HG03520 (cell line): ENCODE data around the gene SHANK3.

Experiments
- ATAC-seq: cut with Tn5 transposase; IDR thresholded peaks from one replicate; pipeline ENCODE4 v1.9.1; 2021; ENCODE audit warnings: mild to moderate bottlenecking, moderate library complexity; ENCODE audit not compliant: unreplicated experiment

The SHANK3 gene

DNA sequence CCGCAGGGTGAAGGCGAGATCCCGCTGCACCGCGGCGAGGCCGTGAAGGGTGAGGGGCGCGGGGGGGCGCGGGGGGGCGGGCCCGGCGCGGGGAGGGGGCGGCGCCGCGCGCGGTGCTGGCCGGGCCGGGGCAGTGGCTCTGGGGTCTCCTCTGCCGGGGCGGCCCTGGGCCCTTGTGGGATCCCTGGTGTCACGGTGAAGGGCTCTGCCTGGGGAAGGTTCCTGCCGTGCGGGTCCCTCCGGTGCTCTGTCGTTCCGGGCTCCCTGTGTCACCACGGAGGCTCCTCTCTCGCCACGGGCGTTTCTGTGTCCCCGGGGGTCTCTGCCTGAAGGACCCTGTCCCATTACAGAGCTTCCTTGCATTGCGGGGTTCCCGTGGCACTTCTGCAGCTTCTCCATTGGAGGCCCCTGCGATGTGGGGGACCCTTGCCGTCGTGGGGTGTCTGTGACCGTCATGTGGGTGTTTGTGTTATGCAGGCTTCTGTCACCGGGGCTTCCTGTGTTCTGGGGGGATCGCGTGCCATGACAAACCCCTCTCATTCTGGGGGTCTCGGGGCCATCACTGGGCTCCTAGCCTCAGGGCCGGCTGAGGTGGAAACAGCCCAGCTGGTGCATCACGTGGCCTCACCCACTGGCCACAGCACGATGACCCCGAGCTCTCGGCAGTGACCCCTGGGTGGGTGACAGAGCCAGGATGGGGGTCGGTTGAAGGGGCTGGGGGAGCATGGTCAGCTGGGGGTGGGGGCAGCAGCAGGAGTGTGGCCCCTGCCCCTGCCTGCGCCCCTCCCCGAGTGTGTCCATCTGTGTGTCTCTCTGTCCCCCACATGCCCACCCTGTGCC is 25.3 kb downstream of the SHANK3 start:
- ATAC-seq: no peak

DNA sequence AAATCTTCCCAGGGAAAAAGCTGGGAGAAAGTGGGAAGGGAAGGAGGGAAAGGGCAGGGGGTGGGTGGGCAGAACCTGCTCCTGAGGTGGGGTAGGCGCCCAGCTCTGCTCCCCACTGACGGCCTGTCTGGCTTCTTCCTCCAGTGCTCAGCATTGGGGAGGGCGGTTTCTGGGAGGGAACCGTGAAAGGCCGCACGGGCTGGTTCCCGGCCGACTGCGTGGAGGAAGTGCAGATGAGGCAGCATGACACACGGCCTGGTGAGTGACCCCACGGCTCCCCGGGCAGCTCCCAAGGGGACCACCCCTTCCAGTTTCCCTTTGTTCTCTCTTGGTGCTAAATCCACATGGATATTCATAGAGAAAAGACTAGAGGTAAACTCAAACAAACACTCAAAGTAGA is 25.9 kb downstream of the SHANK3 start:
- no peak for ATAC-seq

DNA sequence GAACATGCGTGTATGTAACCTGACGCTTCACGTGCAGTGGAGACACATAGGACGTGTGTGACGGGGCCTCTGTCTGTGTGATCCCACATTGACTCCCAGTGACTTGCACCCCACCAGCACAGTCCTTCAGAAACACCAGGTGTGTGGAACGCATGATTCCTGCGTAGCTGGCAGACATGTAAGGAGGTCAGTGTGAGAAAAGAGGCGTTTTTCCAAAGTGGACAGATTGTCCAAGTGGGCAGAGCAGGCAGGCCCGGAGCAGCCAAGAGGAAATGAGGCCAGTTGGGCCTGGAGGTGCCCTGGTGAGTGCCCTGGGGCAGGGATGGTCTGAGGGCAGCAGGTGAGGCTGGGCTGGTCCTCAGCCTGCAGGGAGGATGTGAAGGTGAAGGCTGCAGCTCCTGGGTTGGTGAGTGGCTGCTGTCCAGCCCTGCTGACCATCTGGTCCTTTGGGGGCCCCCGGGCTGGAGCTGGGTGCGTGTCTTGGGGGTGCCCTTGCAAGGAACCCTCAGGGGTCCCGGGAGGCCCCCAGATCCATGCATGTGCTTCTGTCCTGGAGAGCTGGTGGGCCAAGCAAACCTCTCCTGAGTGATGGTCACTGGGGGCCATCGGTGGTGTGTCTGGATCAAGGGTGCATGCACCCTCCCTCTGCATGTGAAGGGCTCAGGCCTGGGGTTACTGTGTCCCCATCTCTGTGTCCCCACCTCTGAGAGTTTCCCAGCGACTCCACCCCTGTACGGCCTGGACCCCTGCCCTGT is 26.6 kb downstream of the SHANK3 start:
- ATAC-seq: no peak

DNA sequence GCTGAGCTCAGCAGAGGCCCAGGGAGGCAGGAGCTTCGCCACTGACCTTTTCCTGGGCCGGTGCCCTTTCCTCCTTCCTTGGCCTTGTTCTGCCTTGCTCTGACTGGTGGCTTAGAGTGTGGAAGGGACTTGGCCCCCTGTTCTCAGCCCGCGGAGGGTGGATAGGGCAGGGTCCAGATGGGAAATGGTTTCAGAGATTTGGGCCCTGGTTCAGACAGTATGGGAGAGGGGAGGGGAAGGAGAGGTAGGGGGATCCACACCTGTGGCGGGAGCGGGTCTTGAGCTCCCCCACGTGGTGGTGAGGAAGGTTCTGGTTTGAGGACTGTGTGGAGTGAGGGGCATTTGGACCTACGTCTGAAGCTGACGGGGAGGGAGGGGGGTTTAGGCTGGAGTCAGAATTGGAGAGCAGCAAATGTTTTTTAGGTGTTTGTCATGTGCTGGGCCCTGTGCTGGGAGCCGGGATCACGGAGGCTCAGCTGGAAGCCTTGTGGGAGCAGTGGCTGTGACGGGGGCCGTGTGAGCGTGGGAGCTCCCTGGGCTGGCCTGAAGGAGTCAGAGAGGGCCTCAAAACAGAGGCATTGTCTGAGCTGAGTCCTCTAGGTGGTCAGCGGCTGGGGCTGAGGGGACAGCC is 27.2 kb downstream of the SHANK3 start:
- no peak for ATAC-seq

DNA sequence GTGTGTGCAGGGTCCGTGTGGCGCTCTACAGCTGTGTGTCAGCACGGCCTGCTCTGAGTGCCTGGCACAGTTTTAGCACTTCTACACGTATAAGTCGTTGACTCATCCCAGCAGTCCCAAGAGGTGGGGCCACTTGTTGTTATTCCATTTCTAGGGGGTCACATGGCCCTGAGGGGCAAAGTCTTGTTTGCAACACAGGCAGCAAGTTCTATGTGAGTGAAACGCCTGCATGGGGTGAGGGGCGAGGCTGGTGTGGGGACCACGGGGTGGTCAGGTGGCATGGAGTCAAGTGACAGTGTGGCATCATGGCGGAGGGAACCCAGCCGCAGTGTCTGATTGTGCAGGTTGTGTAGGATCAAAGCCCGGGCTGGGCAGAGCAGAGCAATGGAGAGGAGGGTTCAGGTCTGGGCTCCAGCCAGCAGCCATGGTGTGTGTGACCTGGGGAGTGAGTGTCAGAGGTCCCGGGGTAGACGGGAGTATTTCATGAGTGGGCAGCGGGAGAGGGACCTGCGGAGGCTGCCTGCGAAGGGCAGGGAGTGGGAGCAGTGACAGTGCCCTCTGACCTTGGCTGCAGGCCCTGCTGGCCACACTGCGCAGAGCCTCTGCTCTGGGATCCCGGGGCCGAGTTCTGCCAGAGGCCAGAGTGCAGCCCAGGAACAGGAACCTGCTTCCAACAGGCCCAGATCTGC is 27.9 kb downstream of the SHANK3 start:
- no peak for ATAC-seq

DNA sequence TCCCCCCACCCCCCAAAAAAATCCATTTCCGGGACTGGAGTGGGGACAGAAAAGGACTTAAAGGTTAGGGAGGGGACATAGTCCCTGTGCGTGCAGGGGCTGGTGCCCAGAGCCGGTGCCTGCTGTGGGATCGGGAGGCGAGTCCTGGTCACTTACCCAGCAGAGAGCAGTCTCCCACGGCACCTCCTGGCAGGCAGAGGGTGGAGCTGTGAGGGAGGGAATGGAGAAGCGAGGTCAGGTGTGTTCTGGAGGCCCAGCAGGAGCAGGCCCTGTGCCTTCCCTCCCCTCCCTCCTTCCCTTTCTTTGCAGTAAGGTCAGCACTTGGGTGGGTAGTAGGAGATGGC is 28.4 kb downstream of the SHANK3 start:
- ATAC-seq: no peak

DNA sequence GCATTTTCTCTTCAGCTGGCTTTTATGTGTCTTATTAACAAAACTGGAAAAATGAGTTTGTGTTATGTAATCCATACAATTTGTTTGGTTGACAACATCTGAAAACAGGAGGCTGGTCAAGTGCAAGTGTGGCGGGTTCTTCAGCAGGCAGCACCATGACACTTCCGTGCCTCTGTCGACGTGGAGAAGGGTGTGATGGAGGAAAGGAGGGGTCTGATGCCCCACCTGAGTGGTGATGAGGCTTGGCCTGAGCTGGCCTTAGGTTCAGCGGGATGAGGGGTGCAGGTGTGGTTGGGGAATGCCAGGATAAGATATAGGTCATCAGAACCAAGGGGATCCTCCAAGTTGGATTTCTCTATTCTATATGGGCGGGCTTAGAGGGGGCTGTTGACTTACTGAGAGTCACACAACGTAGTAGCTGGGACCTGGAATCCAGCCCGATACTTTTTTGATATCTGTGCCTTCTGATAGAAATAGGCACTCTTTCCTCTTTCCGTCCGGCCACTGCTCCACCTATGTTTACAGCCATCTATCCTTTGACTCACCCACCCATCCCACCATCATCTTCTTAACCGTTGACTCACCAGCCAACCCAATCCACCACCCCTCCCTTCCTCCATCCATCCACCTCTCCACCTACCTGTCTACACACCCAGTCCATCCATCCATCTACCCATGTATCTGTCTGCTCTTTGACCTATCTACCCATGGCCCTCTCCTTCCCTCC is 29.0 kb downstream of the SHANK3 start:
- no peak for ATAC-seq

DNA sequence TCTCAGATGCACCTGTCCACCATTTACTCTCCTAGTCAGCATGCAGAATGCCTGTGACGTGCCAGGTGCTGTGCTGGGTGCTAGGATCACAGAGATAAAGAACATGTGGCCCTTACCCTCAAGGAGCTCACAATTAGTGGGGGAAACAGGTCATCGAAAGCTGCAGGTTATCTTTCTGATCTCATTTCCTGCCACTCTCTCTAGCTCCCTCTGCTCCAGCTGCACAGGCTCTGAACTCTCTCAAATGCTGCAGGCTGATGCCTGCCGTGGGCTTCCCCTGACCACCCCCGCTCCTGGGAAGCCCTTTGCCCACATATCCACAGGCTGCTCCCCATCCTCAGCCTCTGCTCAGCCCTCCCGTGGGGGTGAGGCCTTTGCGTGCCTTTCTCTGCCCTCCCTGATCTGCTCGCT is 29.6 kb downstream of the SHANK3 start:
- ATAC-seq: no peak

DNA sequence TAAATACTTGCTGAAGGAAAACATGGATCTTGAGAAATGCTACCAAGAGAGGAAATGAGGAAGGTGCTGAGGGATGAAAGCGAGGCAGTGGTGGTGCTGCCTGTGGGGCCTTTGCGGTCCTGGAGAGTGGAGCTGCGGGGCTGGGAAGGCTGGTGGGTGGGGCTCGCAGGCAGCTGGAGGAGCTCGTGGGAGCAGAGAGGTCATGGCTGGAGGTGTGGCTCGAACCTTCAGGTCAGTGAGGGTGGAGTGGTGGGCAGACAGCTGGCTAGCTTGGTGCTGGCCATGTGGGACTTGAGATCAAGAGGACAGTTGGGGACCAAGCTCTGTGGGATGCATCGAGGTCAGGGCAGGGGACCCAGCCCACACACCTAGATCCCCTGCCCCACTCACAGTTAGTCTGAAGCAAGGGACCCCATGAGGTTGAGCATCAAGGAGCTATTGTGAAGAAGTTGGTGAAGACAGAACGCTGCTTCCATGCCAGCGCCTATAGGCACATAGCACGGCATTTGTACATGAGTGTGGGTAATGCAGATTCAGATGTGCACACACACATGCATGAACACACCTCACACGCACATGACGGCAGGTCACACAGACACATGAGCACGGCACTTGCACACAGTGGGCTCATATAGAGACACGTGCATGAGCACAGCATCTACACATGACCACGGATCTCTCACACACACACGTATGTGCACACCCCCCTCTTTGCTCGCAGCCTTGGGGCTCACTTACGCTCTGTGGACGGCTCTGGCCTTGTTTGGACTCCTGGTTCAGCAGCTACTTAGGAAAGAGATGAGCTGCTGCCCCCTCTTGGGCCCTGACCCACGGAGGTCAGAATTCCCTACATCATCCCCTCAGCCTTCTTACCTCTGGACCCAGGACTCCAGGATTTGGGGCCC is 30.4 kb downstream of the SHANK3 start:
- no peak for ATAC-seq

DNA sequence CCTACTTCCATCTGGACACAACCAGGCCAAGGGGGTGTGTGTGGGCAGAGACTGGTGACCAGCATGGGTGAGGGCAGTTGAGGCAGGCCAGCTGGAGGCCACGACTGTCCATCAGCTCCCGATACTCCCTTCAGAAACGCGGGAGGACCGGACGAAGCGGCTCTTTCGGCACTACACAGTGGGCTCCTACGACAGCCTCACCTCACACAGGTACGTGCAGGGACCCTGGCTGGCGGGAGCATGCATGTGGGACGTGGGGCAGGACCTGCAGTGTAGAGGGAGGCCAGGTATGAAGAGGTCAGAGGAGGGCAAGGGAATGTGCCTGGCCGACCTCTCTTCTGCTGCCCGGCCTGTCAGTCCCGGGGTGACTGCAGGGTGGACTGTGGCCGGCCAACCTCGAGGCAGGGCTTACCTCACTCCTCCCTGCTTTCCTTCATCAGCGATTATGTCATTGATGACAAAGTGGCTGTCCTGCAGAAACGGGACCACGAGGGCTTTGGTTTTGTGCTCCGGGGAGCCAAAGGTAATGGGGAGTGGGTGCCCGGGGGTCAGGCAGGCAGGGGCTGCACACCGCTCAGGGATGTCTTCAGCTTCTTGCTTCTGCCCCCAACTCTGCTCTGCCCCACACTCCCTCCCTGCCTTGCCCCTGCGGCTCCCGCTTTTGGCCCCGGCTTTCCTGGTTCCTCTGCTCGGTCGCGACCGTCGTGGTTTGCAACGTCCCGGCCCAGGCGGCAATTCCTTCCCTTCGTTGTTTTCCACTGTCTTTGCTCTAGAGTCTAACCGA is 31.3 kb downstream of the SHANK3 start:
- ATAC-seq: no peak

DNA sequence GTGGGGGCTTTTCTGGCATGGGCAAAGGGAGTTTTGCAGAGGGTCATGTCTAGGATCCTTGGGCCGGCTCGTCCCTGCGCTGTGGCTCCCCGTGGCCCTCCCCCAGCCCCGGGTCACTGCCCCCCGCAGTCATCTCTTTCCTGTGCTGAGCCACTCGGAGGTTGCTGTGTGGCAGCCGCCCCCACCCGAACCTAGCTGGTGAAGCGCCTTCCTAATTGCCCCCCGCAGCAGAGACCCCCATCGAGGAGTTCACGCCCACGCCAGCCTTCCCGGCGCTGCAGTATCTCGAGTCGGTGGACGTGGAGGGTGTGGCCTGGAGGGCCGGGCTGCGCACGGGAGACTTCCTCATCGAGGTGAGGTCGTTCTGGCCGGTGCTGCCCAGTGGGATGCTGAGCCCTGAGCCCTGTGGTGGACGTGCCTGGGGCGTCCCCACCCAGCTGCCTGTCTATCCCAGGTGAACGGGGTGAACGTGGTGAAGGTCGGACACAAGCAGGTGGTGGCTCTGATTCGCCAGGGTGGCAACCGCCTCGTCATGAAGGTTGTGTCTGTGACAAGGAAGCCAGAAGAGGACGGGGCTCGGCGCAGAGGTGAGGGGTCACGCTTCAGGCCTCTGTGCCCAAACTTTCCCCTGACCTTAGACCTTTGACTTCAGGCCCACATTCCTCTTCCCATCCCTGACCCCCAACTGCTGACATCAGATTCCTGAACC is 32.0 kb downstream of the SHANK3 start:
- ATAC-seq: no peak

DNA sequence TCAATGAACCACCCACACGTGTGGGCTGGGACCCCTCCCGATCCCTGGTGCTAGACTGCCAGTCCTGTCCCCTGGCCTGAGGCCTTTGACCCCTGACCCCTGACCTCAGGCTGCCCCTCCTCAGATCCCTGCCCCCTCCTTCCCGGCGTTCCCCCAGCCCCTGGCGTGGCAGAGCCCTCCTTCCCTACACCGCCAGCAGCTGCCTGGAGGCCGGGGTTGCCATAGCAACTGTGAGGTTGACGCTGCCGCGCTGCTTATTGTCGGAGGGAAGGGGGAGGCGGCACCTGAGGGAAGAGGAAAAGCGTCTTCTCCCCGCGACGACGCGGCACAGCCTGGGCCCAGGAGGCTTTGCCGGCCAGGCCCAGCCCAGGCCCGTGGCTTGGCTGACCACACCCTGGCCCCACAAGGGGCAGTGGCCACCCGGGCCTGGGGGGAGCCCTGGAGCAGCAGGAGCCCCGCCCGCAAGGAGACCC is 32.6 kb downstream of the SHANK3 start:
- ATAC-seq: no peak

DNA sequence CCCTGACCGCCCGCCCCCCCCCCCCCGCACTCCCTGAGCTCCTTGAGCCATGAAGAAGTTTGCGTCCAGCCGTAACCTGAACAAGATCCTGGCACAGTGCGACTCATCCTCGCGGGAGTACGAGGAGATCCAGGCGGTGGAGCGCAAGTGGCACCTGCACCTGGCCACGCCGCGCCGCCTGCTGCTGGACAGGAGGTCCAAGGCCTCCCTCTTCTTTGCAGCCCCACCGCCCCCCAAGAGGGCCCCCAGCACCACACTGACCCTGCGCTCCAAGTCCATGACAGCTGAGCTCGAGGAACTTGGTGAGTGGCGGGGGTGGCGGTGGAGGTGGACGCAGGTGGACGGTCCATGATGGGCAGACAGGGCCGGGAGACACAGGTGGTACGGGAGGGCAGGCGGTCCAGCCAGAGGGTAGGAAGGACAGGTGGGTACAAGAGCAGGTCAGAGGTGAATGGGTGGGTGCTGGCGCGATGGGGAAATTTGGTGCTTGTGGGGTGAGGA is 33.3 kb downstream of the SHANK3 start:
- ATAC-seq: no peak

DNA sequence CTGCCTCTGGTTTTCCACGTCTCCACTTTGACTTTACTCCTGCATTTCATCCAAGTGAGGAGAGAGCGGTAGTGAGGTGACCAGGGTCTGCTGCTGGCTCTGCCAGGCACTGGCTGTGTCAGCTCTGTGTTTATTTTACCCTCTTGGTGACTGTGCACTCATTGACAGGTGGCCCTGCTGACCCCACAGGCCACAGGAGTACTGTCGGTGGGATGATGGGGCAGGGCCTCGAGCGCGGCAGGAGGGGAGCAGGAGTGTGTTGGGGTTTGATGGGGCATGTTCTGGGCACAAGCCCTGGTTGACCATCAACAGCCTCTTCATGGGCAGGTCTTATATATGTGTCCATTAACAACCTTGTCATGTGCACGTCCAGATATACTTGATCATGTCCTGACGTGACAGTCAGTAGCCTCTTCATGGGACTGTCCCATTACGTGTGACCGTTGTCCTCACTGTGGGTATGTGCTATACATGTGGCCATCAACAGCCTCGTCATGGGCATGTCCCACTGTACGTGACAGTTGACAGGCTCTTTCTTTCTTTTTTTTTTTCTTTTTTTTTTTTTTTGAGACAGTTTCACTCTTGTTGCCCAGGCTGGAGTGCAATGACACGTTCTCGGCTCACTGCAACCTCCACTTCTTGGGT is 34.0 kb downstream of the SHANK3 start:
- no peak for ATAC-seq

DNA sequence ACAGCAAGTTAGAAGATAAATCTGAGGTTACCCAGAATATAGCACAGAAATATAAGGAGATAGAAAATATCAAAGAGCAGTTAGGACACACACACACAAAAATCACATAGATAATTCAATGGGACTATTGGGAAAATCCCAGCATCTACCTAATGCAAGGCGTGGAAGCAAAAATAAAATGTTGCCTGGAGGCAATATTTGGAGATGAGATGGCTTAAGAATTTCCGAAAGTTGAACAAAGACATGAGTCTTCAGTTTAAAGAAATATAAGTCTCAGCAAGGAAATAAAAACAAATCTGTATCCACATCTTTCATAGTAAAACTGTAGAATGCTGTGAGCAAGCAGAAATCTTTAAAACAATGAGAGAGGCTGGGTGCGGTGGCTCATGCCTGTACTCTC is 35.9 kb downstream of the SHANK3 start:
- ATAC-seq: no peak

DNA sequence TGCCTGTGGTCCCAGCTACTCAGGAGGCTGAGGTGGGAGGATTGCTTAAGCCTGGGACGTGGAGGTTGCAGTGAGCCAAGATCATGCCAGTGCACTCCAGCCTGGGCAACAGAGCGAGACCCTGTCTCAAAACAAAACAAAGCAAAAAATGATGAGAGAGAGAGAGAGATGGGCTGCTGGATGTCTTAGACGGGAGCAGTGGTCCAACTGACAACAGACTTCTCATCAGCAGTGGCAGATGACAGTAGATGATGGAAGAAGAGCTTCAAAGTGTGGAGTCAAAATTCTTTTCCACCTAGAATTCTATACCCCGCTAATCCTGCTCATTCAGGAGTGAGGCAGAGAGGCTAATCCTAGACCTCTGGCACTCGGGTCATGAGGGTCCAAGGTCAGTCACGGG is 36.4 kb downstream of the SHANK3 start:
- ATAC-seq: no peak

DNA sequence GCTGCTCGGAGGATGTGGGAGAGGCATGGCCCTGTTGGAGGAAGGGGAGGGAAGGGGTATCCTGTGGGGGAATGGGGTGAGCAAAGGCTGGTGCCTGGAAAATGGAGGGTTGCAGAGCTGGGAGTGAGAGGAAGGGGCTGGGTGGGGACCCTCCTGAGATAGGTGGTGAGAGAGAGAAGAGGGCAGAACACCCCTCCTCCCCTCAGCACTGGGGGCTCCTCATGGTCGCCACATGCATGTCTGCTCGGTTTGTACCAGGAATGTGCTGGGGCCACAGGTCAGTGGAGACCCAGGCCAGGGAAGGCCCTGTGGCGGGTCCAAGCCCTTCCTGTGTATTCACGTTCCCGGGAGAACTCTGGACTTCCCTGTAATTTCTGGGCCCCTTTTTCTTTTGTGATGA is 37.6 kb downstream of the SHANK3 start:
- ATAC-seq: no peak

DNA sequence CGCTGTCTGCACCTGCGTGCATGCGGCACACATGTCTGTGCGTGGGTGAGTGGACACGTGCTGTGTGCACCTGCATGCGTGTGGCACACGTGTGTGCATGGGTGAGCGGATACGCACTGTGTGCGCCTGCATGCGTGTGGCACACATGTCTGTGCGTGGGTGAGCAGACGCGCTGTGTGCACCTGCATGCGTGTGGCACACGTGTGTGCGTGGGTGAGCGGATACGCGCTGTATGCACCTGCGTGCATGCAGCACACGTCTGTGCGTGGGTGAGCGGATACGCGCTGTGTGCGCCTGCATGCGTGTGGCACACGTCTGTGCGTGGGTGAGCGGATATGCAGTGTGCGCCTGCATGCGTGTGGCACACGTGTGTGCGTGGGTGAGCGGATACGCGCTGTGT is 38.3 kb downstream of the SHANK3 start:
- ATAC-seq: no peak
